ENCODE results near the gene OTX2. TPM values are rescaled to one million over a fixed set of nuclear protein-coding genes. Genes with fewer than 3 reads are reported as not detected.

OTX2 gene
- total RNA-seq, 4 donors from 2014 or later: not detected

DNA sequence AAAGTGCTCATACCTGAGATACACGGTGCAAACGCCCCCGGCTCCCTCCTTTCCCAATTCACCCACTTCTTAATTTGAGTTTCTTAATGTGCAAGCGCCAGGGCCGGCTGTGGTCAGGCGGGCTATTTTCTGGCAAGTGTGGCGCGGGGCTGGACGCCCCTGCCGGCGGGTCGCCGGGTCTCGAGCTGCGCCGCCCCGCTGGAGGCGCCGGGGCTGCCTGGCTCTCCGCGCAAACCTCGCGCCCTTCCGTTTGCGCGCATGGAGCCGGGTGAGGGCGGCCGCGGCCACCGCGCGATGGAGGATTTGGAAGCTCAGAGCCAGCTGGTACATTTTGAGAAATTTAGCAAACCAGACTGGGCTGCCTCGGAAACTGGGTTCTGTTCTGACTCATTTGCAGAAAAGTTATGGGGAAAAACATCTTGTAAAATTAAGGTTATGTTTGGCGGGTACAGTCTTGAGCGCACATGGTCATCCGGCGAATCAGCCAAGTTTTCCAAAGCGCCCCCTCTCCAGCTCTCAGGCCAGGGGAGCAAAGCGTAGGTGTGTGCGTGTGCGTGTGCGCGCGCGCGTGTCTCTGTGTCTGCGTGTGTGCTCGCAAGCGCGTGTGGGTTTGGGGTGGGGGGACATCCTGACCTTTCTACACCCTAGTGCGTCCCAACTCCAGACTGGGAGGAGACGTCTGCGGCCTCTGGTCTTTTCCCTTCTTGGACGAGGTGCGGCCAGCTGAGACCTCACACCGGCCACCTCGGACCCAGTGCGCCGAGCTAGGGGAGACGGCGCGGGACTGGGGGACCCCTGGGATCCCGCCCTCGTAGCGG is 6.5 kb upstream of the OTX2 start:
- no peaks in the 10 kb centered on the region for H3K9me3 ChIP-seq
- no peak overlapping the region for H3K4me3 ChIP-seq (replicated peaks in 1 of 3)
- no peak overlapping the region for H3K27ac ChIP-seq
- DNase-seq: no peak
- H3K27me3 ChIP-seq: peaks cover 23% of the 10 kb centered on the region
- 4 to 5% methylated on average over 32 of the region's 66 CpGs for WGBS, 2 donors
- TF ChIP-seq, protein P1, sequence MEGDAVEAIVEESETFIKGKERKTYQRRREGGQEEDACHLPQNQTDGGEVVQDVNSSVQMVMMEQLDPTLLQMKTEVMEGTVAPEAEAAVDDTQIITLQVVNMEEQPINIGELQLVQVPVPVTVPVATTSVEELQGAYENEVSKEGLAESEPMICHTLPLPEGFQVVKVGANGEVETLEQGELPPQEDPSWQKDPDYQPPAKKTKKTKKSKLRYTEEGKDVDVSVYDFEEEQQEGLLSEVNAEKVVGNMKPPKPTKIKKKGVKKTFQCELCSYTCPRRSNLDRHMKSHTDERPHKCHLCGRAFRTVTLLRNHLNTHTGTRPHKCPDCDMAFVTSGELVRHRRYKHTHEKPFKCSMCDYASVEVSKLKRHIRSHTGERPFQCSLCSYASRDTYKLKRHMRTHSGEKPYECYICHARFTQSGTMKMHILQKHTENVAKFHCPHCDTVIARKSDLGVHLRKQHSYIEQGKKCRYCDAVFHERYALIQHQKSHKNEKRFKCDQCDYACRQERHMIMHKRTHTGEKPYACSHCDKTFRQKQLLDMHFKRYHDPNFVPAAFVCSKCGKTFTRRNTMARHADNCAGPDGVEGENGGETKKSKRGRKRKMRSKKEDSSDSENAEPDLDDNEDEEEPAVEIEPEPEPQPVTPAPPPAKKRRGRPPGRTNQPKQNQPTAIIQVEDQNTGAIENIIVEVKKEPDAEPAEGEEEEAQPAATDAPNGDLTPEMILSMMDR (IDR thresholded peaks at IDR 0.05): no peak
- TF ChIP-seq POLR2A (IDR thresholded peaks at IDR 0.05): no peak
- H3K36me3 ChIP-seq: no peaks in the 10 kb centered on the region
- intact Hi-C loops (cut with DNase I): no loop called here
- no peaks in the 10 kb centered on the region for H3K4me1 ChIP-seq

DNA sequence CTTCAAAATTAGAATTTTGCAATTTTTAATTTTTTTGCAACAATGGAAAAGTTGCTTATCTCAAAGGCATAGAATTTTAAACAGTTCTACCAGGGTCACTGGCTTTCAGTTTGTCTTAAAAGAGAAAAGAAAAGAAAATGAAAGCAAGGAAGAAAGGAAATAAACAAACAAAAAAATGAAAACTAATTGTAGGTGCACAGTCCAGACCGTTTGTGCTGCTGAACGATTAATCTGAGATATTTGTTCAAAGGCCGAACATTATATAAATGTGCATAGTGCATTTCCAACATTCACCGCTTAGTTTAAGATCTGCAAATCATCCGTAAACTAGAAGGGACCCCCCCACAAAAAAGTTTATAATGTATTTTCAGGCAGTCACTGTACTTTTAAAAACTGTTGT is 5.5 kb upstream of the OTX2 start:
- WGBS, 2 donors: 20 to 23% methylated on average over 5 of the region's 5 CpGs
- Histone ChIP-seq H3K4me3 (replicated peaks in 1 of 3) (no peak overlapping the region), H3K9me3 (no peaks in the 10 kb centered on the region), H3K27me3 (peaks cover 34% of the 10 kb centered on the region), H3K4me1 (no peaks in the 10 kb centered on the region), H3K27ac (no peak overlapping the region), H3K36me3 (no peaks in the 10 kb centered on the region)
- no peak for DNase-seq
- intact Hi-C loops (cut with DNase I): no loop called here
- TF ChIP-seq POLR2A (IDR thresholded peaks at IDR 0.05): no peak
- TF ChIP-seq, protein P1 (IDR thresholded peaks at IDR 0.05): no peak

DNA sequence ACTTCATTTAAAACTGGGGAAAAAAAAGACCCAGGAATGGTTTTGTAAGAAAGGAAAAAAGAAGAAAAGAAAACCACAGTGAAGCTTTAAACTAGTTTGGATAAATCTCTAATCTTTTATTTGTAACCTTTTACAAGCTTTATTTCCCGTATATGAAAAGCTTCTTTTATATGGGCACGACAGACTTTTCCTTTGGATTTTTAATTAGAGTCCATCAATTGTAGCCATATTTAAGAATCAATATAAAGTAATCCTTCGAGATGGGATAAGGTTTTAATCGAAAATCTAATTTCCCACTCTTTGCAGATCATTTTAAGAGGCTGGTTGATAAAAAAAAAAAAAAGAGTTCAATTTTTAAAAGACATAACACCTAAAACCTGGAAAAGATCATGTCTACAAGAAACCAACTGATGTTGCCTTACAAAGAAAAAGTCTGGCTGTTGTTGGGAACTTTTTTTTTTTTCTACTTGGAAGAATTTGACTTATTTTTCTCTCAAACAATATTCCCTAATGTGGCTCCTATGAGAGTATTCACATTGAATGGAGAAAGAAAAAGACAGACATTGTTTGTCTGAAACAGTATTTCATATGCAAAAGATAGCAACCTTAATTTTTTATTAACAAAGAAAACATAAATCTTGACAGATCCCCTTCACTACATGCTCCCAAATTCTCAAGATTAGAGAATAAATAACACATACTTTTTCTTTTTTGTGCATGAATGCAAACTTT is 4.9 kb upstream of the OTX2 start:
- Histone ChIP-seq H3K4me1 (no peaks in the 10 kb centered on the region), H3K27me3 (peaks cover 37% of the 10 kb centered on the region), H3K4me3 (replicated peaks in 1 of 3) (no peak overlapping the region), H3K36me3 (no peaks in the 10 kb centered on the region), H3K27ac (no peak overlapping the region), H3K9me3 (no peaks in the 10 kb centered on the region)
- intact Hi-C loops (cut with DNase I): no loop called here
- TF ChIP-seq POLR2A (IDR thresholded peaks at IDR 0.05): no peak
- TF ChIP-seq, protein P1 (IDR thresholded peaks at IDR 0.05): no peak
- DNase-seq: no peak
- 10 to 12% methylated on average over 4 of the region's 4 CpGs for WGBS, 2 donors

DNA sequence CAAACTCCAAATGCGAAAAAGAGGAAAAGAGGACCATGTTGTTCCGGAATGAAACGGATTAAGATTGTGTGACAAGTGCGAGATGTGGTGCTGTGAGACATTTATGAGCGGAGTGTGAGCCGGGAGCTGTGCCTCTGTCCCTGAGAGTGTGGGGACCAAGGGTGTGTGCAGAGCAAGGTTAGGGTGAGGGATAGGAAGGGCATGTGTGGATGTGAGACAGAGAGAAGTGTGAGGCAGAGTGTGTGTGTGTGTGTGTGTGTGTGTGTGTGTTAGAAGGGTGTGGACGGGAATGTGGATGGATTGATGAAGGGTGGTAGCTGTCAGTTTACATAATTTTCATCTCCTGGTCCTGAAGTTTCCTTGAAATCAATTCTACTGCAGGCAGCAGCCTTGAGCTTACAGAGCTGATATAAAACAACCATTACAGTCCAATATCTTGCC is 4.3 kb upstream of the OTX2 start:
- TF ChIP-seq, protein P1 (IDR thresholded peaks at IDR 0.05): no peak
- no peak for TF ChIP-seq POLR2A (IDR thresholded peaks at IDR 0.05)
- Histone ChIP-seq H3K4me3 (replicated peaks in 1 of 3) (no peak overlapping the region), H3K4me1 (no peaks in the 10 kb centered on the region), H3K36me3 (no peaks in the 10 kb centered on the region), H3K27me3 (peaks cover 43% of the 10 kb centered on the region), H3K9me3 (no peaks in the 10 kb centered on the region), H3K27ac (no peak overlapping the region)
- 11% methylated on average over 7 of the region's 7 CpGs for WGBS, 2 donors
- DNase-seq: no peak
- intact Hi-C loops (cut with DNase I): no loop called here

DNA sequence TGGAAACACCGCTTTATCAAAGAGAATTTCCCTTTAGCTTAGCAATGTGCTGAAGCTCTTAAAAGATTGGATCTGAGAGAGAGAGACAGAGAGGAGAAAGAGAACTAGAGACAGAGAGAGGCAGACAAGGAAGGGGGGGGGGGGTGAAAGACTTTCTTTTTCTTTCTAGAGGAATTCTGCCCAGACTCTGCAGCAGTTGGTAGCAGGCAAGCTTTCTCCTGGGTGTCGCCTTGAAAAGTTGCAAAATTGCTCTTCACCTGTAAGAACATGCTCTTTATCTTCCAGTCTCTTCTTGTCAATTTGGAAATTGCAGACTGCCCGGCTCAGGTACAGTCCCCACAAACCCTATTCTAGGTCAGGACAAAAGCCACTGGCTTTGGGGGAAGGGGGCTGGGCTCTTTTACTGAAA is 2.9 kb upstream of the OTX2 start:
- WGBS, 2 donors: 7 to 9% methylated on average over 3 of the region's 3 CpGs
- intact Hi-C loops (cut with DNase I): no loop called here
- H3K4me3 ChIP-seq (replicated peaks in 1 of 3): no peak overlapping the region

More for the DNA sequence above, 2.9 kb upstream of the OTX2 start:
- H3K27ac ChIP-seq: no peak overlapping the region
- DNase-seq: no peak
- H3K36me3 ChIP-seq: no peaks in the 10 kb centered on the region
- TF ChIP-seq POLR2A (IDR thresholded peaks at IDR 0.05): no peak
- TF ChIP-seq, protein P1 (IDR thresholded peaks at IDR 0.05): no peak
- peaks cover 0 to 13% of the 10 kb centered on the region in 2 donors for H3K4me1 ChIP-seq
- no peaks in the 10 kb centered on the region for H3K9me3 ChIP-seq
- peaks cover 57% of the 10 kb centered on the region for H3K27me3 ChIP-seq

Data from thyroid gland (tissue), 4 donors.